Nephron (organoid): ENCODE measurements around the gene DLX3.
"Not testable (repeated sequence)": the region's sequence is repeated elsewhere in the genome, so short reads cannot be mapped to it uniquely, and the experiment has no call there.

Experiments used
- H3K27ac Mint-ChIP-seq, 3 experiments: 2 replicates each; pipeline ENCODE4 v1.8.0; 2020; ENCODE audit warnings: mixed read lengths in 3 of 3, mild to moderate bottlenecking in 2 of 3, moderate library complexity in 1 of 3
- H3K27me3 Mint-ChIP-seq: 2 replicates; pipeline ENCODE4 v1.8.0; 2021; ENCODE audit warnings: low read depth, mild to moderate bottlenecking, moderate library complexity, mixed read lengths
- H3K36me3 Mint-ChIP-seq: 2 replicates; pipeline ENCODE4 v1.8.0; 2020; ENCODE audit warnings: low read depth, mixed read lengths
- H3K4me1 Mint-ChIP-seq: 2 replicates; pipeline ENCODE4 v1.8.0; 2020; ENCODE audit warnings: mixed read lengths
- H3K4me3 Mint-ChIP-seq, 3 experiments: 2 replicates each; pipeline ENCODE4 v1.8.0; 2020; ENCODE audit warnings: mild to moderate bottlenecking in 3 of 3, mixed read lengths in 3 of 3, moderate library complexity in 2 of 3
- H3K9me3 Mint-ChIP-seq: 2 replicates; pipeline ENCODE4 v1.8.0; 2020; ENCODE audit warnings: mixed read lengths
- CTCF ChIP-seq, 3 experiments: fragments of 200-600 bp; sonication (generic); IDR thresholded peaks; one replicate each; pipeline ENCODE4 v1.5.0; 2021; ENCODE audit warnings: antibody characterized with exemption in 3 of 3; ENCODE audit not compliant: unreplicated experiment in 3 of 3

Gene DLX3

GRCh38 chr17:49995055-49995738 lies at the start of gene DLX3:
Gene DLX3, minus strand, starts transcription at chr17:49995224. Its CDS starts 226 bp downstream, at chr17:49994998.
- Mint-ChIP-seq H3K36me3 (no peaks in the 10 kb centered on the region), H3K27ac (no peak within 1 kb of the TSS), H3K4me3 (peak within 1 kb of the TSS; percentile 75 to 85 (median 77)), H3K27me3 (peaks cover 96% of the 10 kb centered on the region), H3K4me1 (peaks cover 18% of the 10 kb centered on the region), H3K9me3 (no peaks in the 10 kb centered on the region)
- no peak for TF ChIP-seq CTCF (IDR thresholded peaks at IDR 0.05; ENCODE audit: unreplicated experiment in 3 of 3)

- Mint-ChIP-seq H3K4me3 (no peak overlapping the region), H3K9me3 (peaks cover 6% of the 10 kb centered on the region), H3K27ac (peak overlapping the region in 2 of 3 experiments; percentile 78 to 93), H3K36me3 (no peaks in the 10 kb centered on the region), H3K4me1 (peaks cover 35% of the 10 kb centered on the region), H3K27me3 (peaks cover 5% of the 10 kb centered on the region)
- TF ChIP-seq CTCF (IDR thresholded peaks at IDR 0.05; ENCODE audit: unreplicated experiment in 3 of 3) = no peak
Observed at GRCh38 chr17:50044483-50044882, 49.5 kb upstream of the DLX3 start.

GRCh38 chr17:50043290-50044148 lies 48.5 kb upstream of the DLX3 start:
- peaks cover 28% of the 10 kb centered on the region for H3K4me1 Mint-ChIP-seq
- no peak overlapping the region for H3K4me3 Mint-ChIP-seq
- H3K27me3 Mint-ChIP-seq = peaks cover 5% of the 10 kb centered on the region
- H3K36me3 Mint-ChIP-seq = no peaks in the 10 kb centered on the region
- TF ChIP-seq CTCF (IDR thresholded peaks at IDR 0.05; ENCODE audit: unreplicated experiment in 3 of 3) = no peak
- peak overlapping the region; percentile 67 to 89 (median 78) for H3K27ac Mint-ChIP-seq
- H3K9me3 Mint-ChIP-seq = peaks cover 6% of the 10 kb centered on the region

- peaks cover 6% of the 10 kb centered on the region for H3K9me3 Mint-ChIP-seq
- H3K27me3 Mint-ChIP-seq = peaks cover 5% of the 10 kb centered on the region
- no peaks in the 10 kb centered on the region for H3K36me3 Mint-ChIP-seq
- TF ChIP-seq CTCF (IDR thresholded peaks at IDR 0.05; ENCODE audit: unreplicated experiment in 3 of 3) = no peak
- no peak overlapping the region for H3K27ac Mint-ChIP-seq
- H3K4me3 Mint-ChIP-seq = no peak overlapping the region
- peaks cover 32% of the 10 kb centered on the region for H3K4me1 Mint-ChIP-seq
Observed at GRCh38 chr17:50042211-50042610, 47.2 kb upstream of the DLX3 start.

GRCh38 chr17:50040496-50040895 lies 45.5 kb upstream of the DLX3 start:
- H3K27me3 Mint-ChIP-seq, H3K36me3 Mint-ChIP-seq, H3K4me3 Mint-ChIP-seq, H3K9me3 Mint-ChIP-seq: not testable (repeated sequence)
- H3K4me1 Mint-ChIP-seq = peaks cover 44% of the 10 kb centered on the region
- H3K27ac Mint-ChIP-seq = peak overlapping the region in 1 of 3 experiments; percentile 15

- Mint-ChIP-seq H3K27ac (peak overlapping the region in 2 of 3 experiments; percentile 66 to 67), H3K9me3 (peaks cover 6% of the 10 kb centered on the region), H3K4me1 (peaks cover 49% of the 10 kb centered on the region), H3K36me3 (no peaks in the 10 kb centered on the region), H3K27me3 (peaks cover 8% of the 10 kb centered on the region), H3K4me3 (no peak overlapping the region)
- no peak for TF ChIP-seq CTCF (IDR thresholded peaks at IDR 0.05; ENCODE audit: unreplicated experiment in 3 of 3)
Observed at GRCh38 chr17:50039058-50039457, 44.0 kb upstream of the DLX3 start.
